Liver (tissue), 9 donors: ENCODE data around the gene BRCA1. TPM values are rescaled to one million over a fixed set of nuclear protein-coding genes. Genes with fewer than 3 reads are reported as not detected.
A peak's percentile ranks its signal among the peaks of the same experiment; 100 is the strongest.
"Not testable (repeated sequence)": the region's sequence is repeated elsewhere in the genome, so short reads cannot be mapped to it uniquely, and the experiment has no call there.

Experiments
- DNase-seq: peaks from one replicate; pipeline ENCODE4 v3.0.0-alpha.2; 2017; ENCODE audit warnings: low spot score
- H3K27ac ChIP-seq, 2 donors: one replicate each; pipeline ENCODE4 v1.7.0; 2013; ENCODE audit warnings: inconsistent platforms in 2 of 2, low read length in 2 of 2, control low read depth in 1 of 2, low read depth in 1 of 2, mild to moderate bottlenecking in 1 of 2
- H3K27me3 ChIP-seq, 4 donors: one replicate each; pipeline versions ENCODE4 v1.6.1 to v1.7.0; 2013; ENCODE audit warnings: low read length in 3 of 4, inconsistent platforms in 1 of 4, mild to moderate bottlenecking in 1 of 4, moderate library complexity in 1 of 4; ENCODE audit not compliant: control insufficient read depth in 4 of 4, insufficient read depth in 4 of 4
- H3K36me3 ChIP-seq, 4 donors: one replicate each; pipeline versions ENCODE4 v1.6.1 to v1.7.0; 2013; ENCODE audit warnings: low read length in 3 of 4, mild to moderate bottlenecking in 3 of 4, low read depth in 1 of 4, moderate library complexity in 1 of 4; ENCODE audit not compliant: control insufficient read depth in 4 of 4, insufficient read depth in 3 of 4
- H3K4me1 ChIP-seq, 4 donors: one replicate each; pipeline versions ENCODE4 v1.6.1 to v1.7.0; 2013; ENCODE audit warnings: low read length in 3 of 4, mild to moderate bottlenecking in 3 of 4, moderate library complexity in 1 of 4; ENCODE audit not compliant: control insufficient read depth in 4 of 4, insufficient read depth in 4 of 4
- H3K4me3 ChIP-seq, 3 donors: one replicate each; pipeline versions ENCODE4 v1.6.1 to v1.7.0; 2013; ENCODE audit warnings: low read length in 3 of 3, control low read depth in 1 of 3, low read depth in 1 of 3, mild to moderate bottlenecking in 1 of 3
- H3K9ac ChIP-seq, 2 donors: one replicate each; pipeline ENCODE4 v1.7.0; 2013; ENCODE audit warnings: low read length in 2 of 2, mild to moderate bottlenecking in 2 of 2, moderate library complexity in 2 of 2, control low read depth in 1 of 2, low read depth in 1 of 2
- H3K9me3 ChIP-seq, 4 donors: one replicate each; pipeline versions ENCODE4 v1.6.1 to v1.7.0; 2013; ENCODE audit warnings: low read length in 3 of 4; ENCODE audit not compliant: control insufficient read depth in 4 of 4
- EGR1 ChIP-seq, 2 donors: IDR thresholded peaks; 2 replicates each; pipeline ENCODE4 v1.6.1; 2016 to 2018; ENCODE audit warnings: antibody characterized with exemption in 2 of 2, low read depth in 2 of 2
- FOXA1 ChIP-seq: IDR thresholded peaks from 2 replicates; pipeline ENCODE4 v1.6.1; 2016; ENCODE audit warnings: antibody characterized with exemption
- FOXA2 ChIP-seq: IDR thresholded peaks from 2 replicates; pipeline ENCODE4 v1.6.1; 2016; ENCODE audit warnings: antibody characterized with exemption
- GABPA ChIP-seq, 2 donors: IDR thresholded peaks in 1 of 2; conservative IDR thresholded peaks in 1 of 2; 2 replicates each; pipeline ENCODE4 v1.6.1; 2016; ENCODE audit warnings: antibody characterized with exemption in 2 of 2, mild to moderate bottlenecking in 1 of 2, moderate library complexity in 1 of 2
- HNF4A ChIP-seq, 2 donors: conservative IDR thresholded peaks; 2 replicates each; pipeline ENCODE4 v1.6.1; 2016; ENCODE audit warnings: antibody characterized with exemption in 2 of 2, mild to moderate bottlenecking in 2 of 2
- HNF4G ChIP-seq: IDR thresholded peaks from 2 replicates; pipeline ENCODE4 v1.6.1; 2016; ENCODE audit warnings: antibody characterized with exemption
- JUND ChIP-seq, 2 donors: IDR thresholded peaks; 2 replicates each; pipeline ENCODE4 v1.6.1; 2016; ENCODE audit warnings: antibody characterized with exemption in 2 of 2
- MAX ChIP-seq: IDR thresholded peaks from 2 replicates; pipeline ENCODE4 v1.6.1; 2016; ENCODE audit warnings: antibody characterized with exemption
- NR2F2 ChIP-seq: IDR thresholded peaks from 2 replicates; pipeline ENCODE4 v1.6.1; 2016; ENCODE audit warnings: antibody characterized with exemption
- REST ChIP-seq: IDR thresholded peaks from 2 replicates; pipeline ENCODE4 v1.6.1; 2016; ENCODE audit warnings: antibody characterized with exemption, mild to moderate bottlenecking
- RXRA ChIP-seq, 2 donors: IDR thresholded peaks; 2 replicates each; pipeline ENCODE4 v1.6.1; 2017 to 2018; ENCODE audit warnings: antibody characterized with exemption in 2 of 2, mild to moderate bottlenecking in 1 of 2
- SP1 ChIP-seq: IDR thresholded peaks from 2 replicates; pipeline ENCODE4 v1.6.1; 2018; ENCODE audit warnings: antibody characterized with exemption, mild to moderate bottlenecking
- TAF1 ChIP-seq: conservative IDR thresholded peaks from 2 replicates; pipeline ENCODE4 v1.6.1; 2016; ENCODE audit warnings: antibody characterized with exemption, mild to moderate bottlenecking
- WGBS: extraction: QIAGEN DNeasy Blood & Tissue Kit; methylation state at CpG from one replicate; pipeline ENCODE4 v1.1.7; 2013; 5-methylcytosine and 5-hydroxymethylcytosine counted together
- polyA plus RNA-seq, 2 donors: library from polyadenylated mRNA; stranded (reverse) in 1 of 2; unstranded in 1 of 2; fragments of 200-250 nt in 1 of 2; fragments of >200 nt in 1 of 2; fragmentation: Nextera tagmentation in 1 of 2; extraction: Ambion mirVana in 1 of 2; gene quantifications; one replicate each; pipeline versions ENCODE4 v1.2.1 to v1.2.3, GENCODE V29; 2013 to 2015
- total RNA-seq, 2 donors: library from RNA; depleted of rRNA; stranded (reverse); fragments of >200 nt; gene quantifications; one replicate each; pipeline ENCODE4 v1.2.3, GENCODE V29; 2014
- TF ChIP-seq, protein P1 (sequence below): IDR thresholded peaks from 2 replicates; pipeline ENCODE4 v1.6.1; 2016; ENCODE audit warnings: antibody characterized with exemption
- TF ChIP-seq, protein P2 (sequence below): IDR thresholded peaks from 2 replicates; pipeline ENCODE4 v1.6.1; 2016; ENCODE audit warnings: antibody characterized with exemption
- donor health status: healthy.
- donor health status: healthy.
- donor health status: healthy.
- donor health status: healthy.
- donor health status: healthy.

BRCA1 gene
- total and polyA plus RNA-seq, 4 donors, result 1.5 to 18.6 (median 12.8) TPM

DNA sequence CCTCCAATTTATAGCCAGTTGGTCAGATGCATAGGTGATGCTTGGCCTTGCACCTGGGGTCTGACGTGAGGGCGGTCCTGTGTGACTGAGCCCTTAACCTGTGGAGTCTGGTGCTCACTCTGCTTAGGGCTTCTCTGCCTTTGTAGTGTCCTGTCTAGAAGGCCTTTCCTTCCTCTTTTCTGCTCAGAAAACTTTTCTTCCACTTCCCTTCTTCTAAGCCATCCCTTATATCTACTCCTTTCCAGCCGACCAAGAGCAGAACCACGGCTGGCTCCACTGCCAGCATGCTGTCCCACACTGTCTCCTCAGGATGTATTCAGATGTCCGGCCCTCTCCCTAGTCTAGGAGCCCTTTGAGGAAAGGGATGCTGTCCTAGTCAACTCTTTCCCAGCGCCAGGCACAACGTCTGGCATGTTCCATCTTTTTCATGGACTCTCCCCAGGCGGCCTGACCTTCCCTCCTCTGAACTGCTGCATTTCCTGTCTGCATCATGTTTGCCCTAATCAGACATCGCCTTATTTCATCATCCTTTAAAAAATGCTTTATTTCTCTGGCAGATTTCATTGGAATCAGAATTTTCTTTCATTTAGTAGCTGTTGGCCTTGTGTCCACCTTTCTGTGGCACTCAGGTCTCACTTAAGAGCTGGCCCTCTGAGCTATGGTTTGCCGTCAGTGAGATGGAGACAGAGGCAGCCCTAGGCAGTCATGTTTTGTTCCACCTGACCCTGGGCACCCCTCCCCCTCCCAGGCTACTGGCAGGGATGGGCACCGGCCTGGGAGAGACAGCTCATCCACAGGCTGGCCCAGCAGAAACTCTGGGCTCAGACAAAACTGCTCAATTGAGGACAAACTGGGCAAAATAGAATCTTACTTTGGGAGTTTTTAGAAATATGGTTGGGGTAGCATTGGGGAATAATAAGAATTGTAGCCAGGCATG, 15.5 kb upstream of the BRCA1 start:
- WGBS, result 73% methylated on average over 11 of the region's 11 CpGs

DNA sequence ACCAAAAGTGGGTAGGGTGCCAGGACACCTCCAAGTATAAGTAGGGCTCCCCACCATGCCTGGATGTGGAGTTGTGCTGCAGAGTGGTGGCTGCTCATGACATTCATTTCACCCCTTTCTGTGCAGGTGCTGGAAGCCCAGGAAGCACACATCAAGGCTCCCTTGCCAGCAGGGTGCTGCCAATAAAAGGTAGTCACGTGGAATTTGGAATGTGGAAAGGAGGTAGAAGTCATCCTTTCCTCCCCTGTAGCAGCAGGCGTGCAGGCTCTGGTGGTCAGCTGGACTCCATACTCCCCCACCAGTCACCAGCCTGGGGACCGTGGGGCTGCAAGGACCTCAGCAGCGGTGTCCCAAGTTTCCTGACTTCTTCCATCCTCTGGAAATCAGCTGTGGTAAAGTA, 13.4 kb upstream of the BRCA1 start:
- H3K4me1 ChIP-seq, result peaks cover 9 to 22% (median 19%) of the 10 kb centered on the region in 4 donors
- not testable (repeated sequence) for H3K27me3 ChIP-seq, DNase-seq, H3K9ac ChIP-seq, H3K27ac ChIP-seq, H3K4me3 ChIP-seq, H3K9me3 ChIP-seq, H3K36me3 ChIP-seq
- WGBS, result 86% methylated on average over 4 of the region's 4 CpGs

More for the DNA sequence above, 15.5 kb upstream of the BRCA1 start:
- Histone ChIP-seq H3K9me3 (no peaks in the 10 kb centered on the region), H3K9ac (no peak overlapping the region), H3K36me3 (peaks cover 0 to 4% (median 2%) of the 10 kb centered on the region in 4 donors), H3K4me3 (no peak overlapping the region), H3K4me1 (peaks cover 0 to 4% (median under 1%) of the 10 kb centered on the region in 4 donors), H3K27ac (no peak overlapping the region), H3K27me3 (no peaks in the 10 kb centered on the region)
- TF ChIP-seq, protein P1, sequence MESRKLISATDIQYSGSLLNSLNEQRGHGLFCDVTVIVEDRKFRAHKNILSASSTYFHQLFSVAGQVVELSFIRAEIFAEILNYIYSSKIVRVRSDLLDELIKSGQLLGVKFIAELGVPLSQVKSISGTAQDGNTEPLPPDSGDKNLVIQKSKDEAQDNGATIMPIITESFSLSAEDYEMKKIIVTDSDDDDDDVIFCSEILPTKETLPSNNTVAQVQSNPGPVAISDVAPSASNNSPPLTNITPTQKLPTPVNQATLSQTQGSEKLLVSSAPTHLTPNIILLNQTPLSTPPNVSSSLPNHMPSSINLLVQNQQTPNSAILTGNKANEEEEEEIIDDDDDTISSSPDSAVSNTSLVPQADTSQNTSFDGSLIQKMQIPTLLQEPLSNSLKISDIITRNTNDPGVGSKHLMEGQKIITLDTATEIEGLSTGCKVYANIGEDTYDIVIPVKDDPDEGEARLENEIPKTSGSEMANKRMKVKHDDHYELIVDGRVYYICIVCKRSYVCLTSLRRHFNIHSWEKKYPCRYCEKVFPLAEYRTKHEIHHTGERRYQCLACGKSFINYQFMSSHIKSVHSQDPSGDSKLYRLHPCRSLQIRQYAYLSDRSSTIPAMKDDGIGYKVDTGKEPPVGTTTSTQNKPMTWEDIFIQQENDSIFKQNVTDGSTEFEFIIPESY, result no peak
- TF ChIP-seq, protein P2, sequence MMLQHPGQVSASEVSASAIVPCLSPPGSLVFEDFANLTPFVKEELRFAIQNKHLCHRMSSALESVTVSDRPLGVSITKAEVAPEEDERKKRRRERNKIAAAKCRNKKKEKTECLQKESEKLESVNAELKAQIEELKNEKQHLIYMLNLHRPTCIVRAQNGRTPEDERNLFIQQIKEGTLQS, result no peak
- TF ChIP-seq HNF4A (conservative IDR thresholded peaks at IDR 0.05), result peak; percentile 17 to 43
- no peak for TF ChIP-seq RXRA (IDR thresholded peaks at IDR 0.05)
- no peak for DNase-seq

- not testable (repeated sequence) for H3K9me3 ChIP-seq, DNase-seq, H3K4me3 ChIP-seq, H3K36me3 ChIP-seq, H3K9ac ChIP-seq, H3K27me3 ChIP-seq, H3K27ac ChIP-seq
- WGBS, result 91% methylated on average over 3 of the region's 3 CpGs
- H3K4me1 ChIP-seq, result peaks cover 9 to 29% (median 26%) of the 10 kb centered on the region in 4 donors
Observed at GRCh38 chr17:43136574-43136973, 11.4 kb upstream of the BRCA1 start.

DNA sequence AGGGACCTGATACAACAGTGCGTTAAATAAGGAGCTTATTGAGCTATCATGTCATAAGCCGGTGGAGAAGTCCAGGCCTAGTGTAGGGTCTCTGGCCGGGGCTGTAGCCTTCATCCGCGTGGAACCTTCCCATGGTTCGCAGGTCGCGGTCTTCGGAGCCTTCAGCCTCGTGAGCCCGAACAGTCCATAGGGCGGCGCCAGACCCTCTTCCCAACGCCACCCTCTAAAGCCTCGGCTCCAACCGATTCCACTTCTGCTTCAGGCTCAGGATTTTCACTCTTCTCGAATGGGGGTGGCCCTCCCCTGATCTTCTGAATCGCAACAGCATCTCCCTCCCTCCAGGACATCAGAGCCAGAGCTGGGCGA, 10.3 kb upstream of the BRCA1 start:
- DNase-seq, result no peak
- Histone ChIP-seq H3K27ac (no peak overlapping the region), H3K9me3 (no peaks in the 10 kb centered on the region), H3K4me1 (peaks cover 4 to 29% (median 26%) of the 10 kb centered on the region in 4 donors), H3K27me3 (no peaks in the 10 kb centered on the region), H3K36me3 (peaks cover 0 to 5% (median 2%) of the 10 kb centered on the region in 4 donors), H3K9ac (no peak overlapping the region), H3K4me3 (no peak overlapping the region)
- WGBS, result 96% methylated on average over 19 of the region's 19 CpGs
- TF ChIP-seq GABPA (IDR thresholded peaks at IDR 0.05 in 1 of 2, conservative IDR thresholded peaks at IDR 0.05 in 1 of 2), result no peak
- no peak for TF ChIP-seq HNF4A (conservative IDR thresholded peaks at IDR 0.05)
- TF ChIP-seq, protein P1, result no peak
- no peak for TF ChIP-seq FOXA2
- TF ChIP-seq MAX, result no peak
- no peak for TF ChIP-seq NR2F2
- TF ChIP-seq SP1, result no peak
- no peak for TF ChIP-seq EGR1 (IDR thresholded peaks at IDR 0.05; ENCODE audit: low read depth in 2 of 2)
- no peak for TF ChIP-seq REST
- TF ChIP-seq HNF4G, result no peak
- TF ChIP-seq FOXA1, result no peak
- no peak for TF ChIP-seq TAF1
- no peak for TF ChIP-seq JUND (IDR thresholded peaks at IDR 0.05)
